Neural crest cell (in vitro differentiated cells): ENCODE measurements around the gene ZNF169. TPM values are rescaled to one million over a fixed set of nuclear protein-coding genes. Genes with fewer than 3 reads are reported as not detected.
"Not testable (repeated sequence)": the region's sequence is repeated elsewhere in the genome, so short reads cannot be mapped to it uniquely, and the experiment has no call there.

Experiments
- DNase-seq: peaks from one replicate; pipeline ENCODE4 v3.0.0; 2021; ENCODE audit warnings: low read depth, mixed read lengths, low spot score
- H3K27ac Mint-ChIP-seq: one replicate; pipeline ENCODE4 v1.8.0; 2021; ENCODE audit warnings: mild to moderate bottlenecking, mixed read lengths; ENCODE audit not compliant: unreplicated experiment
- H3K27me3 Mint-ChIP-seq: 2 replicates; pipeline ENCODE4 v1.8.0; 2021; ENCODE audit warnings: low read depth, mild to moderate bottlenecking, mixed read lengths
- H3K36me3 Mint-ChIP-seq: 2 replicates; pipeline ENCODE4 v1.8.0; 2021; ENCODE audit warnings: low read depth, mild to moderate bottlenecking, mixed read lengths
- H3K4me1 Mint-ChIP-seq: 2 replicates; pipeline ENCODE4 v1.8.0; 2021; ENCODE audit warnings: mixed read lengths
- H3K4me3 Mint-ChIP-seq: one replicate; pipeline ENCODE4 v1.8.0; 2021; ENCODE audit warnings: mild to moderate bottlenecking, mixed read lengths
- H3K9me3 Mint-ChIP-seq: 2 replicates; pipeline ENCODE4 v1.8.0; 2021; ENCODE audit warnings: mixed read lengths
- CTCF ChIP-seq: fragments of 200-600 bp; sonication (generic); conservative IDR thresholded peaks from 2 replicates; pipeline ENCODE4 v1.5.0; 2021; ENCODE audit warnings: antibody characterized with exemption, mild to moderate bottlenecking
- total RNA-seq: library from RNA; stranded (reverse); gene quantifications from 2 replicates; pipeline ENCODE4 v1.2.1, GENCODE V29; 2021

Gene ZNF169
- total RNA-seq, 1 donor from 2014 or later = 5.9 TPM

- no peaks in the 10 kb centered on the region for H3K36me3 Mint-ChIP-seq
- no peak for TF ChIP-seq CTCF
- H3K4me3 Mint-ChIP-seq = no peak overlapping the region
- no peak for DNase-seq
- peaks cover 14% of the 10 kb centered on the region for H3K4me1 Mint-ChIP-seq
- no peak overlapping the region for H3K27ac Mint-ChIP-seq
- H3K9me3 Mint-ChIP-seq = no peaks in the 10 kb centered on the region
- peaks cover 6% of the 10 kb centered on the region for H3K27me3 Mint-ChIP-seq
Observed at GRCh38 chr9:94250456-94250855, 8.6 kb upstream of the ZNF169 start.

- H3K36me3 Mint-ChIP-seq = peaks cover 3% of the 10 kb centered on the region
- peaks cover 27% of the 10 kb centered on the region for H3K27me3 Mint-ChIP-seq
- peaks cover 2% of the 10 kb centered on the region for H3K9me3 Mint-ChIP-seq
- H3K4me3 Mint-ChIP-seq = no peak overlapping the region
- no peak for TF ChIP-seq CTCF
- peaks cover 20% of the 10 kb centered on the region for H3K4me1 Mint-ChIP-seq
- no peak for DNase-seq
- H3K27ac Mint-ChIP-seq = no peak overlapping the region
Observed at GRCh38 chr9:94256007-94256406, 3.1 kb upstream of the ZNF169 start.

GRCh38 chr9:94265626-94266402, 6.7 kb downstream of the ZNF169 start:
- not testable (repeated sequence) for H3K4me1 Mint-ChIP-seq, DNase-seq, H3K4me3 Mint-ChIP-seq, H3K27me3 Mint-ChIP-seq, H3K27ac Mint-ChIP-seq, H3K9me3 Mint-ChIP-seq
- peaks cover 29% of the 10 kb centered on the region for H3K36me3 Mint-ChIP-seq

GRCh38 chr9:94269264-94269663, 10.2 kb downstream of the ZNF169 start:
- peaks cover 43% of the 10 kb centered on the region for H3K36me3 Mint-ChIP-seq
- no peak overlapping the region for H3K27ac Mint-ChIP-seq
- H3K9me3 Mint-ChIP-seq = peaks cover 10% of the 10 kb centered on the region

GRCh38 chr9:94270009-94270408, 10.9 kb downstream of the ZNF169 start:
- DNase-seq = no peak
- Mint-ChIP-seq H3K27me3 (no peaks in the 10 kb centered on the region), H3K27ac (no peak overlapping the region), H3K4me1 (no peaks in the 10 kb centered on the region), H3K4me3 (no peak overlapping the region), H3K9me3 (peaks cover 10% of the 10 kb centered on the region), H3K36me3 (peaks cover 43% of the 10 kb centered on the region)
- no peak for TF ChIP-seq CTCF

More at GRCh38 chr9:94269264-94269663, 10.2 kb downstream of the ZNF169 start:
- DNase-seq = no peak
- no peaks in the 10 kb centered on the region for H3K27me3 Mint-ChIP-seq
- no peak for TF ChIP-seq CTCF
- no peak overlapping the region for H3K4me3 Mint-ChIP-seq
- H3K4me1 Mint-ChIP-seq = no peaks in the 10 kb centered on the region

GRCh38 chr9:94277029-94277428, 17.9 kb downstream of the ZNF169 start:
- not testable (repeated sequence) for H3K27me3 Mint-ChIP-seq, H3K4me3 Mint-ChIP-seq, DNase-seq, H3K4me1 Mint-ChIP-seq, H3K27ac Mint-ChIP-seq
- H3K9me3 Mint-ChIP-seq = peaks cover 11% of the 10 kb centered on the region
- peaks cover 60% of the 10 kb centered on the region for H3K36me3 Mint-ChIP-seq
